WTC11 (cell line): ENCODE measurements around the gene CCR3.

ENCODE experiments used
- CBFB ChIP-seq: sonication (generic); formaldehyde crosslinking; IDR thresholded peaks from 2 replicates; pipeline ENCODE4 v1.8.1; 2022; ENCODE audit warnings: mild to moderate bottlenecking, low read depth, missing genetic modification reagents
- HMGA2 ChIP-seq: fragments of 250-450 bp; sonication (Bioruptor Pico); IDR thresholded peaks from 2 replicates; pipeline ENCODE4 v1.4.0; 2021; ENCODE audit warnings: mild to moderate bottlenecking, moderate library complexity
- TP53 ChIP-seq: sonication (generic); formaldehyde crosslinking; IDR thresholded peaks from 2 replicates; pipeline ENCODE4 v1.8.1; 2023; ENCODE audit warnings: mild to moderate bottlenecking, missing genetic modification reagents

DNA sequence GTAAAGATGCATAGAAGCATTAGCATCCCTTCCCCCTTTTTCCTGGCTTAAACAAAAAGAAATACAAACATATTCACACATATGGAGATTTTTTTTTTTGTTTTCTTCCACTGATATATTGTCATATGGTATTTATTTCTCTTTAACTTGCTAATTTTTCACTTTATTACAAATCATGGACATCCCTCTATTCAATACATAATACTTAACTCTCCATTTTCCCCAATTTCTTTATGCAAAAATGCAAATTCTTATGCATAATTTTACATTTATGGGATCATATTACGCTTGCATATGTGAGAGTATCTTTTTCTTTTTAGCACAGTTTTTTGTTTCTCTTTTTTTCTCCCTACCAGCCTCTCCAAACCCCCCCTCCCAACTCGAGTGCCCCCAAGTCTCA is 48.8 kb downstream of the CCR3 start:
- TF ChIP-seq CBFB (CRISPR knock-in tag) = no peak
- TF ChIP-seq HMGA2 = no peak
- no peak for TF ChIP-seq TP53
